ENCODE results near the gene CAPN5.

CAPN5 gene

DNA sequence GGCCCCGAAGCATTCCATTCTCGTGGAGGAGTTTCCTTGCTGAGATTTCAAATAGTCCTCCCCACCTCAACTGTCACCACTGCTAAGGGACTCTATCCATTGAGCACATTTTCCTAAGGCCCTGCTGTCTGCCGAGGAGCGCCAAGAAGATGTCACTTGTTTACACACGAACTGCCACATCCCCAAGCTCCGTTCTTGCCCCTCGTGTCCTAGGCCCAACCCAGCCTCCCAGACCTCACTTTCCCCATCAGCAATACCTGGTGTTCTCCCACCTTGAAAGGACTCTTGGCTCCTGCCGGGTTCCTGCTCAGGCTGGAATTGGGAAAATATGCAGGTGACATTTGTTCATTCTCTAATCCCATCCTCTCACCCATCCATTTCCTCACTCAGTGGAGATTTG is 57.3 kb downstream of the CAPN5 start:
- Mint-ChIP-seq H3K27me3 (peaks cover 20 to 26% of the 10 kb centered on the region in 2 donors), H3K27ac (no peak overlapping the region), H3K4me3 (no peak overlapping the region), H3K36me3 (no peaks in the 10 kb centered on the region), H3K9me3 (no peaks in the 10 kb centered on the region), H3K4me1 (peaks cover 19 to 24% of the 10 kb centered on the region in 2 donors)
- ATAC-seq (replicated peaks) = no peak
- no peak for DNase-seq

DNA sequence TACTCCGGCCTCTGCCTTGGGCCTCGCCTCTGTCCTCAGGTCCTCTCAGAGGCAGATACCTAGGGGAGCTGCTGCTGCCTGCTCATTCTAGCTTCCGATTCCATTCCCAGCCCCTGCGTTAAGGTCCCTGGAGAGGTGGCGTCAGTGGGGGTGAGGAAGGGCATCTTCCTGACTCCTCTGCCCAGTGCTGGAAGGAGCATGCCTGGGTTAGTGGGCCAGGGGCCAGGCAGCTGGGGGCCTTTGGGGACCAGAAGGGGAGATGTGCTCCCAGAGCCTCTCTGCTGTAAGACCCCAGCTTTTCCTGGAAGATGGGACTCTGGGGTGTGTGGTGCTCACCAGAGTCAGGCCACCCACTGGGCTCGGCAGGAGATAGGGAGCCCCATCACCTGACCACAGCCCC is 57.7 kb downstream of the CAPN5 start:
- no peak overlapping the region for H3K27ac Mint-ChIP-seq
- ATAC-seq (replicated peaks) = no peak
- no peaks in the 10 kb centered on the region for H3K9me3 Mint-ChIP-seq
- peaks cover 20 to 26% of the 10 kb centered on the region in 2 donors for H3K27me3 Mint-ChIP-seq
- no peak overlapping the region for H3K4me3 Mint-ChIP-seq
- no peak for DNase-seq
- H3K36me3 Mint-ChIP-seq = no peaks in the 10 kb centered on the region
- H3K4me1 Mint-ChIP-seq = peaks cover 19 to 24% of the 10 kb centered on the region in 2 donors

DNA sequence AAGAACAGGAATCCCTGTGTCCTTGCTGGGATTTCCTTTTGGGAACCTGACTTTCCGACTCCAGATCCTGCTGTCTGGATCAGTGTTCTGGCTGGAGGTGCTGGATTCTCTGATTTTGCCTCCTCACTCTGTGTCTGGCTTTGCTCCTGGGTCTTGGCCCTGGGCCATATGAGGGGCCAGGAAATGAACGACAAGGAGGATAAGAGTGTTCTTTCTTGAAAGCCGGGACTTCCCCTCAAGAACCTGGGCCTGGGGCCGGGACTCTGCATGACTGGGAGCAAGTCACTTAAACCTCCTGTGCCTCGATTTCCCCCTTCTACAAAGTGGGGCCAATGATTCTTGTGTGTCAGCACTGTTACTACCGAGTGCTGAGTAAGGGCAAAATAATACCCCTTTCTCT is 58.4 kb downstream of the CAPN5 start:
- Mint-ChIP-seq H3K9me3 (no peaks in the 10 kb centered on the region), H3K4me3 (no peak overlapping the region), H3K4me1 (peaks cover 19 to 24% of the 10 kb centered on the region in 2 donors), H3K27me3 (peaks cover 20 to 26% of the 10 kb centered on the region in 2 donors), H3K27ac (no peak overlapping the region), H3K36me3 (no peaks in the 10 kb centered on the region)
- DNase-seq (no peak), ATAC-seq (replicated peaks) (no peak)

DNA sequence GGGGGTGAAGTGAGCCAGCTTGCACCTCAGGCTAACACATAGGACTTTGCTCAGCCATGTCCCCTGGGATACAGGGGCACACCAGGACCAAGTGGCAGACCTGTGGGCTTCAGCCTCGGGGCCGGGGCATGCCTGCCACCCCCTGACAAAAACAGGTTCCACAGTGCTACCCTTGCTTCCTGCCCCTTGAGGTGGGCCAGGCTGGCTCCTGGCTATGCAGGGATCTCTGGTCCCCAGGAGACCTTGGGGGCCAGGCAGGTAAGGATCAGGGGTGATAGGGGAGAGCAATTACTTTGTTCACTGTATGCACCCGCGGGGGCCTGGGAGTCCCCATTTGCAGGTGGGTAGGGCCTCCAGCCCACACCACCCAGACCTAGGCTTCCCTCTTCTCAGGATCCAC is 58.9 kb downstream of the CAPN5 start:
- no peaks in the 10 kb centered on the region for H3K9me3 Mint-ChIP-seq
- H3K36me3 Mint-ChIP-seq = no peaks in the 10 kb centered on the region
- H3K4me1 Mint-ChIP-seq = peaks cover 19 to 24% of the 10 kb centered on the region in 2 donors
- peaks cover 20 to 26% of the 10 kb centered on the region in 2 donors for H3K27me3 Mint-ChIP-seq
- no peak for DNase-seq
- ATAC-seq (replicated peaks) = no peak
- H3K27ac Mint-ChIP-seq = no peak overlapping the region
- no peak overlapping the region for H3K4me3 Mint-ChIP-seq

DNA sequence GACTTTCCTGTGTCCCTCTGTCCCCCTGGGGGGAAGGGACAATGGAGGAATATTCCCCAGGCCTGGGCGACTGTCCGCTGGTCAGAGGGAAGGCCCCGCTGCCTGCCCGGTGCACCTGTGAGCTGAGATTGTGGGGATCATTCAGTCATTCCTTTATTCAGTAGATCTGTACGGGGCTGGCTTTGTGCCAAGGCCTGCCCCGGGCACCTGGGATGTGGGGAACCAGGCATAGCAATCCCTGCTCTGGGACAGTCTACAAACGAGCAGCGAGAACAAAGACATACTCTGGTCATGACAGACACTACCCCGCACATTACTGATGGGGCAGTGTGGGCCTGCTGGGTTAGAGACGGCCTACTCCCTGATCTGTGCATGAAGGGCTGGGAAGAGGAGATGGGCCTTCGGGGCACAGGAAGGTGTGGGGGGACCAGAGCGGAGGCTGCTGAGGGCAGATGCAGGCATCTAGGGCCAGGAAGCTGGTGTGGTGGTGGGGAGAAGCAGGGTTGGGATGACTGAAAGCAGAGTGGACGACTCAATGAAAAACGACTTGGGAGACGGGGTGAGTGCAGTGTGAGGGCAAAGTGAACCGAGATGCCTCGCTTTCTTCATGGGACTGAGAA is 59.5 kb downstream of the CAPN5 start:
- H3K4me3 Mint-ChIP-seq = peak overlapping the region; percentile 26 to 40
- no peaks in the 10 kb centered on the region for H3K9me3 Mint-ChIP-seq
- H3K4me1 Mint-ChIP-seq = peaks cover 19 to 24% of the 10 kb centered on the region in 2 donors
- H3K36me3 Mint-ChIP-seq = no peaks in the 10 kb centered on the region
- H3K27me3 Mint-ChIP-seq = peaks cover 20 to 26% of the 10 kb centered on the region in 2 donors
- DNase-seq (no peak), ATAC-seq (replicated peaks) (no peak)
- no peak overlapping the region for H3K27ac Mint-ChIP-seq

DNA sequence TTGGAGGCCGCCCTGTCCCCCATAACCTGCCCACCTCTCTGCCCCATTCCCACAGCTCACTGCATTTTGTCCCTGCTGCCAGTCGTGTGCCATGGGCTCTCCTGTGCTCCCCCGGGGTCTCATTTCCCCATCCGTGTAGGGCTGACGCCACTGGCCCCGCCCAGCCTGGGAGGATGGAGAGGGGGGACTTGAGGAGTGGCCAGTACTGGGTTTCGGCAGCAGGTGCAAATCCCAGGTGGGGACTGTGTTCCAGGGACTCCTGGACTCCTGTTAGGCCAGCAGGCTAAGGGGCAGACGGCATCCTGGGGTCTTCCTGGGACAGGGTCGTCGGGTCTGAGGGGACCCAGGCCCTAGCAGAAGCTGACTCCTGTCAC is 60.1 kb downstream of the CAPN5 start:
- Mint-ChIP-seq H3K27ac (no peak overlapping the region), H3K4me3 (peak overlapping the region in 1 of 2 donors; percentile 83), H3K4me1 (peaks cover 19 to 24% of the 10 kb centered on the region in 2 donors), H3K9me3 (no peaks in the 10 kb centered on the region), H3K27me3 (peaks cover 20 to 26% of the 10 kb centered on the region in 2 donors), H3K36me3 (no peaks in the 10 kb centered on the region)
- DNase-seq (no peak), ATAC-seq (replicated peaks) (peak; percentile 20 to 21)

DNA sequence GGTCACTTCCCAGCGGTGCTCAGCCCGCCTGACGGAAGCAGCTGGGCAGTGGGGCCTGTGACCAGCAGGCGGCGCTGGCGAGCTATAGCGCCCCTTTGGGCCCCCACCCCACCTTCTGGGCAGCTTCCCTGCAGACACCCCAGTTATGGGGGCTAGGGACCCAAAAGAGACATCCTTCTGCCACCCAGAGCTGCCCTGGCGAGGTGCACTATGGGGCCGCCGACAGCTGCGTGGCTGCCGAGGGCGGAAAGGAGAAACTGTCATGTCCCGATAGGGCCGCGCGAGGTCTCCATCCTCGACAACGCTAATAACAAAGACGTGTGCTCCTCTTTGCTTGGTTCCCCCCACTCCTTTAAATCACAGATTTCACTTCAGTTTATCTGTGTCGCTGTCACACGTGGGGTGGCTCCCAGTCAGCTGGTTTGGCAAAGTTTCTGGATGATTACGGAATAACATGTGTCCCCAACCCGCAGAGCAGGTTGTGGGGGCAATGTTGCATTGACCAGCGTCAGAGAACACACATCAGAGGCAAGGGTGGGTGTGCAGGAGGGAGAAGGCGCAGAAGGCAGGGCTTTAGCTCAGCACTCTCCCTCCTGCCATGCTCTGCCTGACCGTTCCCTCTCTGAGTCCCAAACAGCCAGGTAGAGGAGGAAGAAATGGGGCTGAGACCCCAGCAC is 60.6 kb downstream of the CAPN5 start:
- ATAC-seq (replicated peaks) (peak; percentile 83 to 84), DNase-seq (peak; percentile 37)
- Mint-ChIP-seq H3K27me3 (peaks cover 20 to 26% of the 10 kb centered on the region in 2 donors), H3K27ac (no peak overlapping the region), H3K36me3 (no peaks in the 10 kb centered on the region), H3K4me3 (peak overlapping the region; percentile 81 to 83), H3K4me1 (peaks cover 20 to 24% of the 10 kb centered on the region in 2 donors), H3K9me3 (no peaks in the 10 kb centered on the region)

DNA sequence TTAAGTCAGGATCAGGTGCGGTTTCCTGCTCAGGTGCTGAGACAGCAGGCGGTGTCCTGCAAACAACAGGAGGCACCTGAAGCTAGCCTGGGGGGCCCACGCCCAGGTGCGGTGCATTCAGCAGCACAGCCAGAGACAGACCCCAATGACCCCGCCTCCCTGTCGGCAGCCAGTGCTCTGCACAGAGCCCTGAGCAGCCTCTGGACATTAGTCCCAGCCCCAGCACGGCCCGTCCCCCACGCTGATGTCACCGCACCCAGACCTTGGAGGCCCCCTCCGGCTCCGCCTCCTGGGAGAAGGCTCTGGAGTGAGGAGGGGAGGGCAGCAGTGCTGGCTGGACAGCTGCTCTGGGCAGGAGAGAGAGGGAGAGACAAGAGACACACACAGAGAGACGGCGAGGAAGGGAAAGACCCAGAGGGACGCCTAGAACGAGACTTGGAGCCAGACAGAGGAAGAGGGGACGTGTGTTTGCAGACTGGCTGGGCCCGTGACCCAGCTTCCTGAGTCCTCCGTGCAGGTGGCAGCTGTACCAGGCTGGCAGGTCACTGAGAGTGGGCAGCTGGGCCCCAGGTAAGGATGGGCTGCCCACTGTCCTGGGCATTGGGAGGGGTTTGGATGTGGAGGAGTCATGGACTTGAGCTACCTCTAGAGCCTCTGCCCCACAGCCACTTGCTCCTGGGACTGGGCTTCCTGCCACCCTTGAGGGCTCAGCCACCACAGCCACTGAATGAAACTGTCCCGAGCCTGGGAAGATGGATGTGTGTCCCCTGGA is 61.3 kb downstream of the CAPN5 start, which contains the start of gene MYO7A:
TSS of gene MYO7A (plus strand) at position 327 of the 772 bp plus-strand sequence. CDS start 2,389 bp downstream, outside the sequence.
- no peak within 1 kb of the TSS for H3K27ac Mint-ChIP-seq
- H3K9me3 Mint-ChIP-seq = no peaks in the 10 kb centered on the region
- H3K4me1 Mint-ChIP-seq = peaks cover 20 to 24% of the 10 kb centered on the region in 2 donors
- DNase-seq (no peak), ATAC-seq (replicated peaks) (no peak)
- H3K36me3 Mint-ChIP-seq = no peaks in the 10 kb centered on the region
- H3K27me3 Mint-ChIP-seq = peaks cover 20 to 26% of the 10 kb centered on the region in 2 donors
- peak within 1 kb of the TSS; percentile 81 to 83 for H3K4me3 Mint-ChIP-seq

DNA sequence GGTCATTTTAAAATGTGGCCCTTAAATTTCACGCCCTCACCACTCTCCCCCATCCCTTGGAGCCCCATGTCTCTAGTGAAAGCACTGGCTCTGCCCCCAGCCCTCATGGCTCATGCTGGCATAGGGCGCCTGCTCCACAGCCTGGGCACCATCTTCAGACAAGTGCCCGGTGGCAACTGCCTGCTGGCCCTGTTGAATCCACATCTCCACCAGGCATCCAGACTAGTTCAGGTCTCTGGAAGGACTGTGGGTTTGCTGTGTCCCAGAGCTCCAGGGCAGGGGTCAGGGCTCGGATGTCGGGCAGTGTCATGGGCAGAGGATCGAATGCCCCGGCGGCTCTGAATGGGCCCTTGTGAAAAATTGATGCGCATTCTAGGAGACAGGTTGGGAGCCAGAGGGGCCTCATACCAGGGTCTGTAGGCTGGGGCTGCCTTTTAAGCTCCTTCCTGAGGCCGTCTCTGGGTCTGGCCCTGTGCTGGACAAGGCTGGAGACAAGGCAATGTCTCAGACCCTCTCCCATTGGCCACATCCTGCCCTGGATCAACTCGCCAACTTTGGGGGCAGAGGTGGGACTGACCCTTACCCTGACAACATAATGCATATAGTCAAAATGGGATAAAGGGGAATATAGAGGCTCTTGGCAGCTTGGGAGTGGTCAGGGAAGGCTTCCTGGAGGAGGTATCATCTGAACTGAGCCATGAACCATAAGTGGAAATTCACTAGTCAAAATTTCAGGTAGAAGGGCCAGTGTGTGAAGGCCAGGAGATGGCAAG is 62.5 kb downstream of the CAPN5 start:
- peaks cover 20 to 26% of the 10 kb centered on the region in 2 donors for H3K27me3 Mint-ChIP-seq
- H3K4me1 Mint-ChIP-seq = peaks cover 20 to 24% of the 10 kb centered on the region in 2 donors
- H3K27ac Mint-ChIP-seq = no peak overlapping the region
- no peaks in the 10 kb centered on the region for H3K36me3 Mint-ChIP-seq
- ATAC-seq (replicated peaks) (no peak), DNase-seq (no peak)
- H3K4me3 Mint-ChIP-seq = no peak overlapping the region
- H3K9me3 Mint-ChIP-seq = no peaks in the 10 kb centered on the region

DNA sequence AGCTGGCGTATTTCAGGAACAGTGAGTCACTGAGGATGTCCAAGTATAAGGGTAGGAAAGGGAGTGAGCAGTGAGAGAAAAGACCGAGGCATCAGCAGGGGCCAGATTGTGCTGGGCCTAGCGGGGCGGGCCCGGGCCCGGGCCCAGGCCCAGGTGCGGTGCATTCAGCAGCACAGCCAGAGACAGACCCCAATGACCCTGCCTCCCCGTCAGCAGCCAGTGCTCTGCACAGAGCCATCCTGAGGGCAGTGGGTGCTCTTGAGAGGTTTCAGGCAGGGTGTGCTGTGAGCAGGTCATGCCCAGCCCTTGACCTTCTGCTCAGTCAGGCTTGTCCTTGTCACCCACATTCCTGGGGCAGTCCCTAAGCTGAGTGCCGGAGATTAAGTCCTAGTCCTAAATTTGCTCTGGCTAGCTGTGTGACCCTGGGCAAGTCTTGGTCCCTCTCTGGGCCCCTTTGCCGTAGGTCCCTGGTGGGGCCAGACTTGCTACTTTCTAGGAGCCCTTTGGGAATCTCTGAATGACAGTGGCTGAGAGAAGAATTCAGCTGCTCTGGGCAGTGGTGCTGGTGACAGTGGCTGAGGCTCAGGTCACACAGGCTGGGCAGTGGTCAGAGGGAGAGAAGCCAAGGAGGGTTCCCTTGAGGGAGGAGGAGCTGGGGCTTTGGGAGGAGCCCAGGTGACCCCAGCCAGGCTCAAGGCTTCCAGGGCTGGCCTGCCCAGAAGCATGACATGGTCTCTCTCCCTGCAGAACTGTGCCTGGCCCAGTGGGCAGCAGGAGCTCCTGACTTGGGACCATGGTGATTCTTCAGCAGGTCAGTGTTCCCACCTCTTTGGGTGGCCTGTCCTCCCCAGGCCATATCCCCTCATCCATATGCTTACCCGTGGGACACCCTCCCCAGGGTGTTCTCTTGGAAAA is 63.3 kb downstream of the CAPN5 start:
- Mint-ChIP-seq H3K36me3 (no peaks in the 10 kb centered on the region), H3K4me1 (peaks cover 20 to 24% of the 10 kb centered on the region in 2 donors), H3K9me3 (no peaks in the 10 kb centered on the region), H3K4me3 (no peak overlapping the region), H3K27ac (no peak overlapping the region), H3K27me3 (peaks cover 20 to 26% of the 10 kb centered on the region in 2 donors)
- ATAC-seq (replicated peaks) = no peak
- DNase-seq = no peak

DNA sequence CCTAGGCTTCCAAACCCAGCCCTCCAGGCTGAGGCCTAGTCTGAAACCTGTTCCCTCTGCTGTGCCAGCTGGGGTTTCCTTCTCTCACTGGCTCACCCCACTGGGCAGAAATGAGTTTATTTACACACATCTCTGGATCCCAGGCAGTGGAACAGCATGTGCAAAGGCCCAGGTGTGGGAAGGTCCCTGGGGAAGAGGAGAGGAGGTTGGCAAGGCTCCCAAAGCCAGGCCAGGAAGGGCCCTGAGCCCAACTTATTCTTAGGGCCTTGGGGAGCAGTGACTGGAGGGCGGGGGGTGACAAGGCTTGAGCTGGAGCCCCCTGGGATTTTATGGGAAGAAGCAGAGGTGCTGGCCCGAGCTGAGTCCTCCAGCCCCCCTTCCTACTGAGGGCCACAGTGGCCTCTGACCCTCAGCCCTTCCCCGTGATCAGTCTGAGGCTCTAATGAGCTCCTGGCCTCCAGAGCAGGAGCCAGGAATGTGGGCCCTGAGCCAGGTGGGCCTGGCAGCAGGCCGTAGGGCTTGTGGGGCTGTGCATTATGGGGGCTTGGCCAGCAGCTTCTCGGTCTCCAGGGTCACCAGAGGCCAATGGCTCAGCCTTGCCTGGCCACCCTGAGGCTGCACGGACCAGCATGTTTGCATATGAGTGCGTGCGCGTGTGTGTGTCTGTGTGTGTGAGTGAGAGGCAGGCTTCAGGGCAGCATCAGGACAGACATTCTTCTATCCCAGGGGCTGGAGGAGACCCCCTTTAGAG is 64.2 kb downstream of the CAPN5 start:
- ATAC-seq (replicated peaks) (no peak), DNase-seq (no peak)
- no peaks in the 10 kb centered on the region for H3K36me3 Mint-ChIP-seq
- H3K4me3 Mint-ChIP-seq = no peak overlapping the region
- H3K4me1 Mint-ChIP-seq = peaks cover 20 to 24% of the 10 kb centered on the region in 2 donors
- peaks cover 24 to 25% of the 10 kb centered on the region in 2 donors for H3K27me3 Mint-ChIP-seq
- H3K9me3 Mint-ChIP-seq = no peaks in the 10 kb centered on the region
- no peak overlapping the region for H3K27ac Mint-ChIP-seq

DNA sequence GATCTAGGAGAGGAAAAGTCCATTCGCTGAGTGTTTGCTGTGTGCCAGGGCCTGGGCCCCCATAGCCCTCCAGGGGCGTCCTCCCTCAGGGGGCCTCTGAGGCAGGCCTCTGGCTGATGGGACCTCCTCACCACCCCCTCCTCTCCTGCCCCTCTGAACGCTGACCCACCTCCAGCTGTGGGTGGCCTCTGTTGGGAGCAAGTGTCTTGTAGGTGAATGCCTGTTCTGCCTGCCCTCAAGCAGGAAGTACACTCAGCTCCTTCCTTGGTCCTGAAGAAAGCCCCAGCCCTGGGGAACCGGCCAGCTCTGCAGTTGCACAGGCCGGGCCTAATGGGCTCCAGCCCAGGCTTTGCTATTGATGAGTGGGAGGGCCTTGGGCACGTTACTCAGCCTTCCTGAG is 64.8 kb downstream of the CAPN5 start:
- no peak for ATAC-seq (replicated peaks)
- Mint-ChIP-seq H3K9me3 (no peaks in the 10 kb centered on the region), H3K4me3 (no peak overlapping the region), H3K27ac (no peak overlapping the region), H3K4me1 (peaks cover 19 to 20% of the 10 kb centered on the region in 2 donors), H3K36me3 (no peaks in the 10 kb centered on the region), H3K27me3 (peaks cover 22 to 23% of the 10 kb centered on the region in 2 donors)
- DNase-seq = no peak

DNA sequence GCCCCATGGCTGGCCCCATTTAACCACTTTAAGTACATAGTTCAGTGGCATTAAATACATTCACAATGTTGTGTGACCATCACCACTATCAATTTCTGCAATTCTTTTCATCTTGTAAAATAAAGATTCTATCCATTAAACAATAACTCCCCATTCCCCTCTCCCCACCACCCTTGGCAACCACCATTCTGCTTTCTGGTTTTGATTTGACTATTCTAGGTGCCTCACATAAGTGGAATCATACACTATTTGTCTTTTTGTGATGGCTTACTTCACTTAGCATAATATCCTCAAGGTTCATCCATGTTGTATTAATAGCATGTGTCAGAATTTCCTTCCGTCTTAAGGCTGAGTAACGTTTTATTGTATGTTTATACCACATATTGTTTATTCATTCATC is 68.3 kb downstream of the CAPN5 start:
- no peaks in the 10 kb centered on the region for H3K36me3 Mint-ChIP-seq
- H3K27me3 Mint-ChIP-seq = peaks cover 22 to 32% of the 10 kb centered on the region in 2 donors
- peaks cover 0 to 14% of the 10 kb centered on the region in 2 donors for H3K4me1 Mint-ChIP-seq
- no peak overlapping the region for H3K4me3 Mint-ChIP-seq
- ATAC-seq (replicated peaks) (no peak), DNase-seq (no peak)
- H3K27ac Mint-ChIP-seq = no peak overlapping the region
- H3K9me3 Mint-ChIP-seq = no peaks in the 10 kb centered on the region
